HK-2 (cell line): ENCODE data around the gene ANXA10.
"Not testable (repeated sequence)": the region's sequence is repeated elsewhere in the genome, so short reads cannot be mapped to it uniquely, and the experiment has no call there.

Experiments used
- DNase-seq: peaks from one replicate; pipeline ENCODE4 v3.0.0-alpha.2; 2018; ENCODE audit not compliant: unreplicated experiment

The ANXA10 gene

DNA sequence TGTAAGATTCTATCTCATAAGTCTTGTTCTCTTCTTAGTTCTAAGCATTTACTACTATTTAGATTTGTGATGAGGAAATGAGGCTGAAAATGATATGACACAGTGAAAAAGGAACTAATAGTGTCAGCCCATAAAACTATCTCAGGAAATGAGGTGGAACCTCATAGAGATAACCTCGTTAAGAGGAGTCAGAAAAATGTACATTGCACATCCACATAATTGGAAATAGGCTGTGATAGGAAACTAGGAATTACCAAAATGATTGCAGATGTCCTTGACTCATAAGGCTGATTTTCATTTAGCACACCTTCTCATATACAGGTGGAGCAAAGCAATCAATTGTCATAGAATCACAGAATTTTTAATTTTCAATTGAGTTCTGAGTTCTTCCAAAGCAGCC lies 26.8 kb downstream of the ANXA10 start:
- DNase-seq, result no peak

DNA sequence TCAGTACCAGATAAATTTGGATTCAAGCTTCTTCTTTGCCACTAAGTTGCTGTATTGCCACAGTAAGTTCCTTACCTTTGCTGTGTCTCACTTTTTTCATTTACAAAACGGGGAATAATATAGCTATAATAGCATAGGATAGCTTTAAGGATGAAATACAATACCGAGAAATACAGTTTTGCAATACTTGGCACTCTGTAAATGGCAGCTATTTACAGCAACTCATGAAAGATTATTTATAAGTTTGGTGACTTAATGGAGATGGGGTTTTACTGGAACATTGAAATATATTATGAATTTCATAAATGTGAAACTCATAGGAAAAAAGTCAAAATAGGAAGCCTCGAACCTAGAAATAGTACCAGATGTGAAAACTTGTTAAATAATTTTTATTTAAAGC lies 27.6 kb downstream of the ANXA10 start:
- no peak for DNase-seq

DNA sequence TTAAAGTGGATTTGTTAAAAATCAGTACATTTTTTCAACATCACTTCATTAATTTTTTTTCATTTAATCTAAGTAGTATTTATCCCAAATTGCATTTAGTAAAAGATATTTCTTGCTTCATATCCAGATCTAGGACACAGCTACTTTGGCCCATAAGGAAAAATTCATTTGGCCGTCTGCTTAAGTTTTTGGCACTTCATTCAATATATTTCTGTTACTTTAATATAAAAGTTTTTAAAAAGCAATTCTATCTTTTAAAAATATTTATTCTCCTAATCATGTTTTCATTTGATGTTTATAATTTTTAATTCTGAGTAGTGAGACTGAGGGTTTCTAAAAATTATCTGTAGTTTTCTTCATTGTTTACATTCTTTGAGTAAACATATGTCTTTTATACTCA lies 28.5 kb downstream of the ANXA10 start:
- DNase-seq, result no peak

DNA sequence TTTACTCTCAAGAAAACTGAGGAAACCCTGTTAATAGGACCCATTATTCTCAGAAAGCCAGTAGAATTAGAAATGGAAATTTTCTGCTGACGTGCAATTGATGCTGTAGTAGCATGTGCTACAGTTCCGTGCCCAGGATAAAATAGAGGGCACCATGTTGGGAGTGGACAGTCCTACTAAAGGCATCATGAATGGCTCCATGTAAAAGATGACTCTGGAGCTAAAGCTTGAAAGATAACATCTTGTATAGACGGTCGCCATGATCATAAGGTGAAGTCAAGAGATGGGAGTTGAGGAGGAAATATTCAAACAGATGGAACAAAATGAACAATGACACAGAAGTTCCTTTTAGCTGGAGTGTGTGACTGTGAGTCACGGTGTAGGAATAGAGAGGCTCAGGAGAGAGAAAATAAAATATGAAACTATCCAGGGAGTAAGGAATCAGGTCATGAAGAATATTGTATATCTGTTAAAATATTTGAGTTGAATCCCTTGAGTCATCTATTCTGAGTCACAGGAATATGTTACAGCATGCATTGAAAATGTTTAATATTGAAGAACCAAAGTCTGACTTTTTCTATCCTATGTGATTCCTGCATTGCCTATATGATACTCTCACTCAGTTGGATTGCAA lies 31.8 kb downstream of the ANXA10 start:
- no peak for DNase-seq

DNA sequence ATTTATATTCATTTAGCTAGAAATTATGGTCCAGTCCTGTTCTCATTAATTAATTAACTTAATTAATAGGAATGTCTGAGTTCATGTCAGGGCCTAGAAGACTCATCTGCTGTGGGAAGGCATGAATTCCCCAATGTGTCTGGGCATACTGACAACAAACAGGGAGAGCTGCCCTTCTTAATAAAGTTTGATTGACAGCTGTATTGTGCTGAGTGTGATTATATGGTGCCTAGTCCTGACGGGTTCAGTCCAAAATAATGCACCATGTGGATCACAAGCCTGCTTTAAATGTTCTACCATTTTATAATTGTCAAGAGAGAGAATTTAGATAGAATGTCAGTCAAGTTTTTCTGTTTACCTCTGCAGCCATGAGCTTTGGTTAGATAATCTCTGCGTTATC lies 34.6 kb downstream of the ANXA10 start:
- no peak for DNase-seq

DNA sequence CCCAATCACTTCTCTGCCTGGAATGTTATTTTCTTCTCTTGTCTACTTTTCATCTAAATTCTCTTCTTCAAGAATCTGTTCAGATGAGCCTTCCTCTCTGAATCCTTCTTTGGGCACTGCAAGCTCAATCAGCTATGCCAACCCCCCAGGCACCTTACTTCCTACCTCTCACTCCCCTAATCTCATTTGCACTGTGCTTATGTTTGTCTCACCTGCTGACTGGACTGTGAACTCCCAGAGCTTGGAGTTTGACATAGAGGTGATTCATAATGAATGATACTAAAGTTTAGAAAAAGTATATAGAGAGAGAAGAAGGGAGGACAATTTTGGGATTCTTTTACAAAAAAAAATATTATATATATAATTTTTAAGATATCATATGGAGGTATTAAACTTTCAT lies 36.3 kb downstream of the ANXA10 start:
- DNase-seq, result no peak

DNA sequence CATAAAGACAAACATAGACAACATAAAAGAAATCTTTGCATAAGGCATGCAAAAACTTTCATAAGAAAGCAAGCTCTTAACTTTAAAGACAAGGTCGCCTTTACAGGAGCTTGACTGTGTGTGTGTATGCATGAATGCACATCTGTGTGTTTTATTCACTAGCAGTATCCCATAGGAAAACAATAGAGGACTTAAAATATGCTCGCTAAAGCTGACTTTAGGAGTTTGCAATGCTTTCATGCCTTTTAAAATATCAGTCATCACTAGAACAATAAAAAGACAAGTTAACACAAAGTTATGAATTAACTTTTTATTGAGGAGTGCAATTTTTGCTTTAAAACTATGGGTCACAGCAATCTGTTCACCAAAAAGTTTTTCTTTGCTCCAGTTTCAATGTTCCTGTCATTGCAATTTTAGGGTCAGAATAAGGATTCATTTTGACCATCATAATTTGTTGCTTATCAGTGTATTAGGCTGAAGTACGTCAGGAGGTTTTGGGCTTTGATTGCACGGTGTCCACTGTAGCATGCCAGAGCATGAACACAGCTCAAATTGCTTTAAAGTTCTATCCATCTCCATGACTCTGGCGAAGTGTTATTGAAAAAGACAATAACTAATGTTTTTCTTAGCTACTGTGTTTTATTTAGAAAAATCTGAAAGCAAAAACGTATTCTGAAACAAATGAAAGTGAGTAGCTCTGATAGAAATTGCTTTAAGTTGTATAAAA lies 36.9 kb downstream of the ANXA10 start:
- no peak for DNase-seq

DNA sequence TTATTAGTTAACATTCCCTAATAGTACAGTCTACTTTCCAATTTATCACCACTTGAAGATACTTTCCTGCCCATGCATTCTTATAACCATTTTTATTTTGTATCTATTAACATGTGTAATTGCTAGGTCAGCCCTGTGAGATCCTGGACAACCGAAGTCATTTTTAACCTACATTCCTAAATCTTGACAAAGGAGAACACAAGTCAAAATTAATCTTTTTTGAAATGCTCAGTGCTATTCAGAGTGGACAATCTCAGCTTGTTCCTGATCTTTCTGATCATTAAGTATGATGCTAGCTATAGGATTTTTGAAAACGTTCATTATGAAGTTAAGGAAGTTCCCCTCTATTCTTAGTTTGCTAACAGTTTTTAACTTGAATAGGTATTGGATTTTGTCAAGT lies 37.5 kb downstream of the ANXA10 start:
- DNase-seq, result no peak

DNA sequence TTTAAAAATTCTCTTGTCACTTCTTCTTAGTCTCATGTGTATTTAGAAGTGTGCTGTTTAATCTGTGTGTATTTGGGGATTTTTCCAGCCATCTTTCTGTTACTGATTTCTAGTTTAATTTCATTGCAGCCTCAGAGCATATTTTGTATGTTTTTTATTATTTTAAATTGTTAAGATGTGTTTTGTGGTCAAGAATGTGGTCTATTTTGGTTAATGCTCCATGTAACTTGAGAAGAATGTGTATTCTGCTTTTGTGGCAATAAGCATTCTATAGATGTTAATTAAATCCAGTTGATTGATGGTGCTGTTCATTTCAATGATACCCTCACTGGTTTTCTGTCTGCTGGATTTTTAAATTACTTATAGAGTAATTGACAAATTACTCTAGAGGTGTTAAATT lies 38.9 kb downstream of the ANXA10 start:
- DNase-seq, result no peak

DNA sequence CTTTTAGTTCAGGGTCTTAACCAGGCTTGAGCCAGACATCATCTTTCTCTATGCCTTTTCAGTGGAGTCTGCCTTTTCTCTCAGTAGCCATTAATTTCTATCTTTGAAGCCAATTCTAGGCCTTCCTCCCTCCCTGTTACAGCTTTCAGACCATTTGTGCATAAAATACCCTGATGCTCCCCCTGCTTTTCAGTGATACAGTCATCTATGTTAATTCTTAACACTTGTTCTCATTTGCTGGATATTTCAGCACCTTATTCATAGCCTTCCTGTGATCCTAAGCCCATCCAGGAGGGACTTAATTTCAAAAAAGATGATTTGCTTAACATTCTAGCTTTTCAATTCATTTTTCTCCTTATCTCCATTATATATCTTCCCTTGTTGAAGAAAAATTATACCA lies 42.3 kb downstream of the ANXA10 start:
- DNase-seq, result no peak

DNA sequence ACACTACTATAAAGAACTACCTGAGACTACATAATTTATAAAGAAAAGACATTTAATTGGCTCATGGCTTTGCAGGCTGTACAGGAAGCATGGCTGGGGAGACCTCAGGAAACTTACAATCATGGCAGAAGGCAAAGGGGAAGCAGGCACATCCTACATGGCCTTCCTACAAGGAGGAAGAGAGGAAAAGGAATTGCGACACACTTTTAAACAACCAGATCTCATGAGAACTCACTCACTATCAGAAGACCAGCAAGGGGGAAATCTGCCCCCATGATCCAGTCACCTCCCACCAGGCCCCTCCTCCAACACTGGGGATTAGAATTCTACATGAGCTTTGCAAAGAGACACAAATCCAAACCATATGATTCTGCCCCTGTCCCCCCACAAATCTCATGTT lies 43.5 kb downstream of the ANXA10 start:
- not testable (repeated sequence) for DNase-seq

DNA sequence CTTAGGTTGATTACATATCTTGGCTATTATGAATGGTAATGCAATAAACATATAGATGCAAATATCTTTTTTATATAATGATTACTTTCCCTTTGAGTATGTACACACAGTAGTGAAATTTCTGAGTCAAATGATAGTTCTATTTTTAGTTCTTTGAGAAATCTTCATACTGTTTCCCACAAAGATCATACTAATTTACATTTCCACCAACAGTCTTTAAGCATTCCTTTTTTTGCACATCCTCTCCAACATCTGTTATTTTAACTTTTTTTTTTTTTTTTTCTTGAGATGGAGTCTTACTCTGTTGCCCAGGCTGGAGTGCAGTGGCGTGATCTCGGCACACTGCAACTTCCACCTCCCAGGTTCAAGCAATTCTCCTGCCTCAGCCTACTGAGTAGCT lies 45.4 kb downstream of the ANXA10 start:
- not testable (repeated sequence) for DNase-seq

DNA sequence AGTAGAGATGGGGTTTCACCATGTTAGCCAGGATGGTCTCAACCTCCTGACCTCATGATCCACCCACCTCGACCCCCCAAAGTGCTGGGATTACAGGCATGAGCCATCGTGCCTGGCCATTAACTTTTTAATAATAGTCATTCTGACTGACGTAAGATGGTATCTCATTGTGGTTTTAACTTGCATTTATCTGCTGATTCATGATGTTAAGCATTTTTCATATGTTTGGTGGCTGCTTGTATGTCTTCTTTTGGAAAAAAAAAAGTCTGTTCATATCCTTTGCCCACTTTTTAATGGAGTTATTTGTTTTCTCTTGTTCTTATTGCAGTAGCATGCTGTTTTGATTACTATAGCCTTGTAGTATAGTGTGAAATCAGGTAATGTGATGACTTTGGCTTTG lies 45.8 kb downstream of the ANXA10 start:
- no peak for DNase-seq

DNA sequence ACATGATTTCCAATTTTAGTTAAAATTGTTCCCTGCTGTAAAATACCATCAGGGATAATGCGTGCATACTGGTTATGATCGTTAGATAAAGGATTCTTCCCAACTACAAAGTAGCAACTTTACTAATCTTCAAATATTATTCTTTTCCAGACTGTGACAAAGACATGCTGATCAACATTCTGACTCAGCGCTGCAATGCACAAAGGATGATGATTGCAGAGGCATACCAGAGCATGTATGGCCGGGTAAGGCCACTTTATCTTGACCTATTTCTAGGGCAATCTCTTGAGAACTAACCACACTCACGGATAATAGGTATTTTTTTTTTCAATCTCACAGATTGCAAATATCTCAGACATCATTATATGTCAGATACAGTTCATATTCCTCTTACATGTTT lies 47.0 kb downstream of the ANXA10 start:
- DNase-seq, result no peak

DNA sequence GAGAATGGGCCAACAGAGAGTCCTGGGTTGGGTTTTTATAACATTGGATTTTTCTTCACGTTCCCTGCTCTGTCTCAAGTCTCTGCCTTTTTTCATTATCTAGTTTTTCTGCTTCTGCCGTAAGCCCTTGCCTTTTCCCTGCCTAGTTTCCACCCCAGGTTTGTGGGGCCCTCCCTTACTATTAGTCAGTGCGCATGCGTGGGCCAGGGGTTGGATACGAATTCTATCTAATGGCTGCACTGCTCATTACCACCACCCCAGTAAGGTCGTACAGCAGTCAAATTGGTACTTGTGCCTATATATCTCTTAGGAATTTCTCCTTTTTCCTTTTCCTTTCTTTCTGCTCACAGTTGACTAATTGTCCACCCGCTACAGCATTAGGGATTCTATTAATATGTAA lies 49.4 kb downstream of the ANXA10 start:
- DNase-seq, result no peak

DNA sequence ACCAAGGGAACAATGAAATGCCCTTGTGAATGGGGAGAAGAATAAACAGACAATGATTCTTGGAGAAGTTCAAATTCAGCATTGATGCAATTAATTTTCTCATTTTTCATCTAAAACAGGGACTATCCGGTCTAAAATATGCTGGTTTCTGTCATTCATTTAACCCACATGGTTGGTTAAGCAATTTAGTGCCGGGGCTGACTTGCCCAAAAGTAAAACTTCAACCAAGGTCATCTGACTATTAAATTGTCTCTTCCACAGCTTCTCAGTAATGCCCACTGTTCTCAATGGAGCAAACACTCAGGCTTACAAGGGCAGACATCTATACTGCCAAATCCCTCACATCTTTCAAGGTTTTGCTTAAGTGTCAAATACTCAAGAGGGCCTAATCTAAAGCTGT lies 51.3 kb downstream of the ANXA10 start:
- DNase-seq, result no peak

DNA sequence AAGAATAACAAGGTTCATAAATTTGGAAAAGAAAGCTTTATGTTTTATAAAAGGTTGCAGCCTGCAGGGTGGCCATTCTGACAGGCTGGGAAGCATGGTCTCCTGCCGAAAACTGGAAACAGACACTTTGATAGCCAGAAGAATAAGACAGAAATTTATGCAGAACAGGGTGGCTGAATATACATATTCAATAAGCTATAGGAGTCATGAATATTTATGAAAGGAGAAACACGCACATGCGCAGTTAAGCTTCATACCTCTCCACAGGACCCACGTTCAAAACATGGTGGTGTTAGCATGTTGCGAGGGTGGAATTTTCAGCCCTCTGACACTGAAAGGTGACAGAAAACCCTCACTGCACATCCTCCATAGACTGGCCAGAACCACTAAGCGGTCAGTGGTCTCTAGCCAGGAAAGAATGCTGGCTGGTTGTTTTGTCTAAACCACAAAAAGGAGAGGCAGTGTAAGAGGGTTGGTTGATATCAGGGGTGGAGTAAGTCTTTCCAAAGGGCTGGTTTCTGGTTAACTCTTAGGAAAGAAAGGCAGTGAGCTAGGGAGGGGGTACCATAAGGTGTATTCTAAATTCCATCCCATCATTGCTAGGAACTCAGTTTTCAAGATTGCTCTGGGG lies 58.2 kb downstream of the ANXA10 start:
- no peak for DNase-seq

DNA sequence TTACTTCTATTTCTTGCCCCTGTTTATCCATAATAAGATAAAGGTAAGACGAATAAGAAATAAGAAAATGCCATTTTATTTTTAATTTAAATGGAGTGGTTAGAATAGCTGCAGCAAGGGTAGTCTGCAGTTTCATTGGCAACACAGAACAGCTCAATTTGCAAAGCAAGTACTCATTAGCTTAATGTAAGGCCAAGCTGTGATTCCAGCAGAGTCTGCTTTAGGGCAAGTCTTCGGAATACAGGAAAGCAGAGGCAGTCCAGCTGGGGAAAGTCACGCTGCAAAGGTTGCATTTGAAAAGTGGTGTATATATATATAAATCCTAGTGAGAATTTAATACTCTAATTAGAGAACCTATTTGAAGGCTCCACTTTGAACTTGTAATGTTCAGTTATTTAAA lies 59.0 kb downstream of the ANXA10 start:
- DNase-seq, result no peak

DNA sequence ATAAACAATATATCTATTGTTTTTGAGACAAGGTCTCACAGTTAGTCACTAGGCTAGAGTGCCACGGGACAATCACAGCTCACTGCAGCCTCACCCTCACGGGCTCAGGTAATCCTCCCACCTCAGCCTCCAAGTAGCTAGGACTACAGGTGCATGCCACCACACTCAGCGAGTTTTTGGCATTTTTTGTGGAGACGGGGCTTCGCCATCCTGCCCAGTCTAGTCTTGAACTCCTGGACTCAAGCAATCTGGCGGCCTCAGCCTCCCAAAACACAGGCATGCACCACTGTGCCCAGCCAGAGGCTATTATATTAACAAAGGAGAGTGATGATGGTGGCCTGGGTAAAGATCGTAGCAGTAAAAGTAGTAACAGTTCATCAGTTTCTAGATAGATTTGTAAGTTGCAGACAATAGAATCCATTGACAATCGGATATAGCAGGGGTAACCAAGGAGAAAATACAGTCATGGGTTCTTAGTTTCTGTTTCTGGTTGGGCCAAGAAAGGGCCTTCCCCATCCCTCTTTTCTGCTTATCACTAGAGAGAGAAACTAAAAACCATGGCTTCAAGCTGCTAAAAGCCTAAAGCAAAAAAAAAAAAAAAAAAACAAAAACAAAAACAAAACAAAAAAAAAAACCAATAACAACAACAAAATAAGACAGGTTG lies 60.6 kb downstream of the ANXA10 start:
- no peak for DNase-seq

DNA sequence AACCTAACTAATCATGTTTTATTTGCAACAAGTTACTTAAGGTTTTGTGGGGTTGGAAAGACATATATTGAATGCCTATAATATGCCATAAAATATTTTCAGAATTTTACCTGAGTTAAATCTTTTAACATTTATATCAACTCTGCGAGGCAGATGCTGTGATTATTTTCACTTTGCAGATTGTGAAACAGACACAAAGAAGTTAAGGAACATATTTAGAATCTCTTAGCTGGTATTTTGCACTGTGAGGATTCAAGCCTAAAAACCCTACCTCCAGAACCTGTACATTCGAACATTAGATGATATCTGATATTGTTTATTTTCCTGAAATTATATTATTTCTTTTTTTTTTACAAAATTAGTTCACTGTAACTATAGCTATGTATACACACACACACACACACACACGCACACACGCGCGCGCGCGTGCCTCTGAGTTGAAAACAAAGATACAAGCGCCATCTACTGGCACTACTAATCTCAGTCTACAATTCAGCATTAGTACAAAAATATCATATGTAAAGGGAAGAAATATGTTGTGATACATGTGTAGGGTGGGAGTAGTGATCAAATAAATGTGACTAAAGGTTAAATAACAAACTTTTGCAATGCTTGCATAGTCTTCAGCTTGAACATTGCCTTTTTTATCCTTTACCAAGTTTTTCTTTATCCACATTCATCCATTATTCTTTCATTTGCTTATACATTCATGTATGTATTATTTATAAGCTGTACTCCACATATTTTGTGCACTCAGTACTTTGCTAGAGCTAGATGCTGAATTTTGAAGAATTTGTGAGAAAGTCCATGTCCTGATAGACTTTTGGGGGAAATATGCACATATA lies 61.5 kb downstream of the ANXA10 start:
- peak; percentile 64 for DNase-seq

DNA sequence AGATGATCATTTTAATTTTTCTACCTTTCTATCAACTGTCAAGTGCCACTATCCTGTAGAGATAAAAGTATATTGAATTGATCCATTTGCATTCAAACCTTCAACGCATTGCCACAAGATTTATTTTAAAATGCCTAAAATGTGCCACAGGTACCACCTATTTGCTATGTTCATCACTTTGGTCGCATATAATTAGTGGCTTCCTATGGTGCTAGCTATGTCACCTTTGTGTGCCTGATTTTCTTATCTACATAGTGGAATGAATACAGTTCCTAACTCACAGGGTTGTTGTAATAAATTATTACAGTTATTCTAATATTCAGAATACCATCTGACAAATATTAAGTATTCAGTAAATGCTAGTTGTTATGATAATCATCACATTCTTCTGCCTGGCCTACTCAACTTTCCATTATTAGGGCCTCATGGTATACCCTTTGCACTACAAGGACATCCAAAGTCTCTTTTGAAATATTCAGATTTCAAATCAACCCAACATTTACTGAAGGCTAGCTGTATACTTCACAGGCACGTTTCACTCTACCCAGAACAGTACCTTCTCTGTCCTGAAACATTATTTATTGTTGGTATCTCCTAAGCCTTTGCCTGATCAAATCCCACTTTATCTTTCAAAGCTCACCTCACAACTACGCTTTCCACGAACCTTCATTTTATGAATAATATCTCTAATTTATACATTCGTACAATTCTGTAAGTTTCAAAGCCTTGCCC lies 62.4 kb downstream of the ANXA10 start:
- DNase-seq, result no peak
